Esophagus squamous epithelium (tissue), 5 donors: Measurements from ENCODE around the gene ITPR3. TPM values are rescaled to one million over a fixed set of nuclear protein-coding genes. Genes with fewer than 3 reads are reported as not detected.
A peak's percentile ranks its signal among the peaks of the same experiment; 100 is the strongest.

Source experiments
- DNase-seq: peaks from one replicate; lab custom pipeline; 2025; lab: John Stamatoyannopoulos, UW
- H3K27ac ChIP-seq, 4 donors: fragments of 200-600 bp; sonication (generic); one replicate each; pipeline ENCODE4 v1.5.1; 2016 to 2019; ENCODE audit warnings: mild to moderate bottlenecking in 1 of 4
- H3K27me3 ChIP-seq, 4 donors: fragments of 200-600 bp; sonication (generic); 1 replicate in 3 of 4; 2 replicates in 1 of 4; pipeline versions ENCODE4 v1.5.1 to v1.6.0; 2017 to 2021; ENCODE audit warnings: antibody characterized with exemption in 1 of 4
- H3K36me3 ChIP-seq, 3 donors: fragments of 200-600 bp; sonication (generic); one replicate each; pipeline ENCODE4 v1.5.1; 2016 to 2019
- H3K4me1 ChIP-seq, 3 donors: fragments of 200-600 bp; sonication (generic); one replicate each; pipeline ENCODE4 v1.5.1; 2017 to 2019
- H3K4me3 ChIP-seq, 4 donors: fragments of 200-600 bp; sonication (generic); 1 replicate in 3 of 4; 2 replicates in 1 of 4; pipeline ENCODE4 v1.5.1; 2016 to 2019; ENCODE audit warnings: mild to moderate bottlenecking in 2 of 4, moderate library complexity in 1 of 4
- H3K9me3 ChIP-seq, 3 donors: fragments of 200-600 bp; sonication (generic); one replicate each; pipeline ENCODE4 v1.5.1; 2016 to 2019
- CTCF ChIP-seq, 6 experiments: fragments of 450-650 bp in 4 of 6; fragments of 200-600 bp in 2 of 6; sonication (generic) in 2 of 6; IDR thresholded peaks; one replicate each; pipeline ENCODE4 v1.5.1; 2016 to 2019; ENCODE audit warnings: antibody characterized with exemption in 6 of 6, mild to moderate bottlenecking in 4 of 6, moderate library complexity in 4 of 6
- POLR2A ChIP-seq, 4 donors: fragments of 450-650 bp; IDR thresholded peaks; one replicate each; pipeline ENCODE4 v1.6.1; 2017; ENCODE audit warnings: antibody characterized with exemption in 4 of 4, mild to moderate bottlenecking in 4 of 4, moderate library complexity in 3 of 4
- WGBS, 2 donors: methylation state at CpG; one replicate each; pipeline ENCODE4 v1.1.5; 2018; 5-methylcytosine and 5-hydroxymethylcytosine counted together
- intact Hi-C: fragments of 100-400 bp; cut with DNase I; formaldehyde crosslinking; loops from one replicate; pipeline ENCODE4 v1.15.0; 2022
- total RNA-seq, 4 donors: library from RNA; depleted of rRNA; stranded (reverse); fragments of >200 nt; gene quantifications; one replicate each; pipeline ENCODE4 v1.1.0, GENCODE V29; 2016
- donor health status: DM: yes; HTN: yes; CAD: no.

Gene ITPR3
- total RNA-seq, 4 donors from 2014 or later, result 21.8 to 39.2 (median 35.3) TPM

DNA sequence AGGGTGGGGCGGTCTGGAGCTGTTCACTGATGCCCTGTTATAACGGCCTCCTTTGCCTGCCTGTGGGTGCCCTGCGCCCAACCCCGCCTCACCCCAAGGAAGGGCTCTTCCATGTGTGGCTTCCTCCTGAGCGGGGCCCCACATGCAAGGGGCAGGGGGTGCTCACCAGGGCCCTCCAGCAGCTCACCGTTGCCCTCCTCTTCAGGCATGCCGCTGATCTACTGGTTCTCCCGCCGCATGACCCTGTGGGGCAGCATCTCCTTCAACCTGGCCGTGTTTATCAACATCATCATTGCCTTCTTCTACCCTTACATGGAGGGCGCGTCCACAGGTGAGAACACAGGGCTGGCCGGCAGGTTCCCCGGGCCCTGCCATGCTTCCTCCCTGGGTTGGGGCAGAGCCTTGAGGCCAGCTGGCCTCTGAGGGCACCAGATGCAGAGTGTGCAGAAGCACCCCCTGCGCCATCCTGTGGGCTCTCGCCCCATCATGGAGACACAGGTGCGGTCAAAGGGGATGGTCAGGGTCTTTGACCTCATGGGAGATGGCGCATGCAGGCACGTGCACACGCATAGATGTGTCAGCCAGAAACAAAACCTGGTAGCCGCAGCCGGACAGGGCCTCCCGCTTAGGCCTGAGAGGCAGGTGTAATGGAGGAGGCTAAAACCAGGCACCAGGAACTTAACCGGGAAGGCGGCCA lies 67.5 kb downstream of the ITPR3 start:
- WGBS, 2 donors, result 79 to 90% methylated on average over 8 to 15 of the region's 25 CpGs
- peaks cover 2 to 19% (median 18%) of the 10 kb centered on the region in 3 donors for H3K4me1 ChIP-seq
- H3K9me3 ChIP-seq, result no peaks in the 10 kb centered on the region
- intact Hi-C loops, result no loop called here
- no peak overlapping the region for H3K27ac ChIP-seq
- peaks cover 39 to 100% (median 49%) of the 10 kb centered on the region in 3 donors for H3K36me3 ChIP-seq
- no peak overlapping the region for H3K4me3 ChIP-seq
- TF ChIP-seq CTCF (IDR thresholded peaks at IDR 0.05) (no peak), POLR2A (IDR thresholded peaks at IDR 0.05) (no peak)
- no peaks in the 10 kb centered on the region for H3K27me3 ChIP-seq
- DNase-seq, result no peak

- TF ChIP-seq CTCF (IDR thresholded peaks at IDR 0.05) (no peak), POLR2A (IDR thresholded peaks at IDR 0.05) (no peak)
- WGBS, 2 donors, result 72 to 78% methylated on average over 11 to 12 of the region's 12 CpGs
- no peaks in the 10 kb centered on the region for H3K27me3 ChIP-seq
- no peak overlapping the region for H3K27ac ChIP-seq
- no peak overlapping the region for H3K4me3 ChIP-seq
- no peak for DNase-seq
- peaks cover 39 to 100% (median 48%) of the 10 kb centered on the region in 3 donors for H3K36me3 ChIP-seq
- H3K9me3 ChIP-seq, result no peaks in the 10 kb centered on the region
- intact Hi-C loops, result no loop called here
- peaks cover 5 to 25% (median 22%) of the 10 kb centered on the region in 3 donors for H3K4me1 ChIP-seq
Measured at GRCh38 chr6:33689148-33689494, 68.0 kb downstream of the ITPR3 start.

DNA sequence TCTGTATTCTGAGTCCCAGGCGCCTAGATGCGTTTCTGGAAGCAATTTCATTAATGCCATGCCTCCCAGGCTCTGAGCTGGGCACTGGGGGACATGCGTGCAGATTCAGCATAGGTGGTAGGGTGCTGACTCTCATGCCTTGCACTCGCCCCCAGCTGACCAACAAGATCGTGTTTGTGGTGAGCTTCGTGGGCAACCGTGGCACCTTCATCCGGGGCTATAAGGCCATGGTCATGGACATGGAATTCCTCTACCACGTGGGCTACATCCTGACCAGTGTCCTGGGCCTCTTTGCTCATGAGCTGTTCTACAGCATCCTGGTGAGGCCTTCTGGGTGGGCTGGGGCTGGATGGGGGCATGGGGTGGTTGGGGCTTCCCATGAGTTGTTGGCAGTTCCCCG lies 68.8 kb downstream of the ITPR3 start:
- peaks cover 13 to 32% (median 29%) of the 10 kb centered on the region in 3 donors for H3K4me1 ChIP-seq
- DNase-seq, result no peak
- no peak overlapping the region for H3K4me3 ChIP-seq
- TF ChIP-seq CTCF (IDR thresholded peaks at IDR 0.05) (no peak), POLR2A (IDR thresholded peaks at IDR 0.05) (no peak)
- no peaks in the 10 kb centered on the region for H3K9me3 ChIP-seq
- H3K27ac ChIP-seq, result no peak overlapping the region
- H3K27me3 ChIP-seq, result no peaks in the 10 kb centered on the region
- peaks cover 34 to 94% (median 40%) of the 10 kb centered on the region in 3 donors for H3K36me3 ChIP-seq
- 85% methylated on average over 9 of the region's 10 CpGs; no CpG with 5 or more reads in 1 of the 2 donors for WGBS, 2 donors
- intact Hi-C loops, result no loop called here

GRCh38 chr6:33690766-33691165 lies 69.6 kb downstream of the ITPR3 start:
- Histone ChIP-seq H3K4me1 (peaks cover 22 to 41% (median 38%) of the 10 kb centered on the region in 3 donors), H3K4me3 (no peak overlapping the region), H3K27ac (no peak overlapping the region), H3K36me3 (peaks cover 26 to 94% (median 31%) of the 10 kb centered on the region in 3 donors), H3K27me3 (no peaks in the 10 kb centered on the region), H3K9me3 (no peaks in the 10 kb centered on the region)
- TF ChIP-seq POLR2A (IDR thresholded peaks at IDR 0.05), result no peak
- no peak for TF ChIP-seq CTCF (IDR thresholded peaks at IDR 0.05)
- WGBS, 2 donors, result 79 to 86% methylated on average over 3 to 13 of the region's 13 CpGs
- intact Hi-C loops, result no loop called here
- DNase-seq, result no peak

GRCh38 chr6:33691456-33692077 lies 70.4 kb downstream of the ITPR3 start:
- Histone ChIP-seq H3K4me1 (peaks cover 23 to 49% (median 46%) of the 10 kb centered on the region in 3 donors), H3K27me3 (no peaks in the 10 kb centered on the region), H3K36me3 (peaks cover 19 to 94% (median 27%) of the 10 kb centered on the region in 3 donors), H3K4me3 (no peak overlapping the region), H3K9me3 (no peaks in the 10 kb centered on the region), H3K27ac (peak overlapping the region in 1 of 4 donors; percentile 61)
- intact Hi-C loops, result no loop called here
- TF ChIP-seq CTCF (IDR thresholded peaks at IDR 0.05) (no peak), POLR2A (IDR thresholded peaks at IDR 0.05) (no peak)
- DNase-seq, result no peak
- WGBS, 2 donors, result 50 to 80% methylated on average over 2 to 6 of the region's 15 CpGs
